GM06990 (cell line): ENCODE measurements around the gene RPGR.
A peak's percentile ranks its signal among the peaks of the same experiment; 100 is the strongest.

ENCODE experiments used
- DNase-seq: peaks from one replicate; pipeline ENCODE4 v3.0.0-alpha.2; 2011; ENCODE audit not compliant: insufficient read length; ENCODE audit errors: extremely low read depth
- H3K27me3 ChIP-seq: replicated peaks from 2 replicates; pipeline ENCODE4 v1.6.0; 2011; ENCODE audit warnings: low read length; ENCODE audit not compliant: control insufficient read depth, insufficient read depth
- H3K36me3 ChIP-seq: 2 replicates; pipeline ENCODE4 v1.5.1; 2011; ENCODE audit warnings: low read length; ENCODE audit not compliant: control insufficient read depth, insufficient read depth
- H3K4me3 ChIP-seq: replicated peaks from 2 replicates; pipeline ENCODE4 v1.5.1; 2011; ENCODE audit warnings: low read depth, mild to moderate bottlenecking, control low read depth, low read length
- CTCF ChIP-seq: IDR thresholded peaks from 2 replicates; pipeline ENCODE4 v1.5.1; 2011; ENCODE audit warnings: low read length, control low read depth, mild to moderate bottlenecking, inconsistent platforms; ENCODE audit not compliant: insufficient read depth, poor library complexity, severe bottlenecking

Gene RPGR

GRCh38 chrX:38232079-38232686 lies 95.1 kb downstream of the RPGR start:
- Histone ChIP-seq H3K36me3 (no peaks in the 10 kb centered on the region), H3K4me3 (no peak overlapping the region), H3K27me3 (no peaks in the 10 kb centered on the region)
- TF ChIP-seq CTCF, result no peak
- no peak for DNase-seq

- no peaks in the 10 kb centered on the region for H3K27me3 ChIP-seq
- no peak for DNase-seq
- TF ChIP-seq CTCF, result no peak
- no peaks in the 10 kb centered on the region for H3K36me3 ChIP-seq
- no peak overlapping the region for H3K4me3 ChIP-seq
These were observed 102.2 kb downstream of the RPGR start for GRCh38 chrX:38225093-38225492.

- no peaks in the 10 kb centered on the region for H3K27me3 ChIP-seq
- no peaks in the 10 kb centered on the region for H3K36me3 ChIP-seq
- no peak overlapping the region for H3K4me3 ChIP-seq
- TF ChIP-seq CTCF, result no peak
- DNase-seq, result no peak
These were observed 103.1 kb downstream of the RPGR start for GRCh38 chrX:38224160-38224559.

- Histone ChIP-seq H3K4me3 (no peak overlapping the region), H3K27me3 (no peaks in the 10 kb centered on the region), H3K36me3 (no peaks in the 10 kb centered on the region)
- no peak for TF ChIP-seq CTCF
- DNase-seq, result no peak
These were observed 105.8 kb downstream of the RPGR start for GRCh38 chrX:38221391-38221929.

GRCh38 chrX:38220415-38221390 lies 106.6 kb downstream of the RPGR start, which contains the start of gene SRPX:
Gene SRPX (minus strand): TSS chrX:38220871. CDS start chrX:38220792, 79 bp downstream.
- Histone ChIP-seq H3K4me3 (peak within 1 kb of the TSS; percentile 39), H3K36me3 (no peaks in the 10 kb centered on the region), H3K27me3 (no peaks in the 10 kb centered on the region)
- TF ChIP-seq CTCF, result no peak
- DNase-seq, result peak; percentile 5
